K562 (cell line): ENCODE data around the gene AJAP1. TPM values are rescaled to one million over a fixed set of nuclear protein-coding genes. Genes with fewer than 3 reads are reported as not detected.

ENCODE experiments used
- ATAC-seq: fragments of 200-7000 bp; cut with Tn5 transposase; 3 replicates; pipeline ENCODE4 v1.9.1; 2020; ENCODE audit warnings: moderate library complexity
- BruUV-seq: library from RNA; stranded (reverse); fragments of 400-500 nt; replicated peaks from 2 replicates; lab custom pipeline; 2021; lab: Mats Ljungman, UMichigan
- CTCF ChIA-PET: fragments of 300-600 bp; formaldehyde crosslinking; extraction: SDS; loops from one replicate; lab custom pipeline; 2021; ENCODE audit warnings: low intra/inter-chr PET ratio; lab: Yijun Ruan, JAX
- POLR2A ChIA-PET: fragments of 300-600, 350-650 bp; sonication (Branson Sonifier 250); formaldehyde crosslinking; extraction: SDS; loops from one replicate; lab custom pipeline; 2021; ENCODE audit warnings: antibody characterized with exemption, inconsistent platforms; lab: Yijun Ruan, JAX
- DNase-seq, 4 experiments: peaks; one replicate each; pipeline versions ENCODE4 v3.0.0 to v3.0.0-alpha.2; 2011 to 2018; ENCODE audit warnings: low spot score in 3 of 4, mixed read lengths in 3 of 4; ENCODE audit errors: extremely low read depth in 1 of 4
- FAIRE-seq: peaks from 2 replicates; lab custom pipeline; 2011; peaks lifted over from hg19 to GRCh38; lab: Jason Lieb, UNC
- H2AFZ ChIP-seq: 2 replicates; pipeline ENCODE4 v1.6.0; 2011; ENCODE audit warnings: low read depth, low read length, control low read depth, inconsistent platforms
- H3K27ac ChIP-seq: fragments of 200-600 bp; 3 replicates; pipeline ENCODE4 v1.8.0; 2011; ENCODE audit warnings: low read depth, mild to moderate bottlenecking, control low read depth, inconsistent platforms, low read length, moderate library complexity, mixed read lengths; ENCODE audit errors: extremely low read depth
- H3K27me3 ChIP-seq, 2 experiments: fragments of 300-600 bp in 1 of 2; 2 replicates in 1 of 2; 3 replicates in 1 of 2; pipeline versions ENCODE4 v1.6.0 to v1.8.0; 2011; ENCODE audit warnings: inconsistent platforms in 2 of 2, low read length in 2 of 2, mild to moderate bottlenecking in 1 of 2, mixed read lengths in 1 of 2, moderate library complexity in 1 of 2; ENCODE audit not compliant: control insufficient read depth in 2 of 2, insufficient read depth in 2 of 2
- H3K36me3 ChIP-seq: fragments of 300-600 bp; 3 replicates; pipeline ENCODE4 v1.8.0; 2011; ENCODE audit warnings: mild to moderate bottlenecking, low read length, inconsistent platforms; ENCODE audit not compliant: control insufficient read depth, insufficient read depth
- H3K4me1 ChIP-seq, 2 experiments: fragments of 200-600 bp in 1 of 2; replicated peaks in 1 of 2; 2 replicates in 1 of 2; 3 replicates in 1 of 2; pipeline versions ENCODE4 v1.5.1 to v1.8.0; 2011; ENCODE audit warnings: inconsistent platforms in 2 of 2, low read length in 2 of 2, mild to moderate bottlenecking in 1 of 2, mixed read lengths in 1 of 2, moderate library complexity in 1 of 2; ENCODE audit not compliant: control insufficient read depth in 2 of 2, insufficient read depth in 2 of 2
- H3K4me2 ChIP-seq: 2 replicates; pipeline ENCODE4 v1.6.1; 2011; ENCODE audit warnings: low read length, control low read depth, inconsistent platforms, mixed read lengths; ENCODE audit not compliant: insufficient read depth
- H3K4me3 ChIP-seq: fragments of 200-600 bp; sonication (generic), shearing (Covaris generic); 2 replicates; pipeline ENCODE4 v1.5.1; 2016; ENCODE audit warnings: control low read depth, inconsistent platforms
- H3K79me2 ChIP-seq: fragments of 200-600 bp; 3 replicates; pipeline ENCODE4 v1.8.0; 2011; ENCODE audit warnings: low read length, inconsistent platforms; ENCODE audit not compliant: control insufficient read depth, insufficient read depth
- H3K9ac ChIP-seq, 2 experiments: 2 replicates each; pipeline versions ENCODE4 v1.6.0 to v1.6.1; 2011; ENCODE audit warnings: low read depth in 2 of 2, low read length in 2 of 2, control low read depth in 1 of 2, inconsistent platforms in 1 of 2, mild to moderate bottlenecking in 1 of 2, mixed read lengths in 1 of 2; ENCODE audit not compliant: insufficient read depth in 1 of 2
- H3K9me1 ChIP-seq: one replicate; pipeline ENCODE4 v1.6.0; 2011; ENCODE audit warnings: inconsistent platforms, mild to moderate bottlenecking, low read length, moderate library complexity; ENCODE audit not compliant: control insufficient read depth, insufficient read depth
- H3K9me3 ChIP-seq: replicated peaks from 2 replicates; pipeline ENCODE4 v1.5.1; 2011; ENCODE audit warnings: low read depth, low read length, inconsistent platforms; ENCODE audit not compliant: control insufficient read depth, insufficient read depth
- H4K20me1 ChIP-seq: replicated peaks from 2 replicates; pipeline ENCODE4 v1.6.1; 2011; ENCODE audit warnings: low read length, inconsistent platforms, mixed read lengths; ENCODE audit not compliant: control insufficient read depth, insufficient read depth
- ARNT ChIP-seq, 2 experiments: fragments of 450-650 bp; IDR thresholded peaks; 2 replicates each; pipeline ENCODE4 v1.6.1; 2016; ENCODE audit warnings: mild to moderate bottlenecking in 1 of 2
- CAMTA2 ChIP-seq: fragments of 250-450 bp; sonication (Bioruptor Pico); conservative IDR thresholded peaks from 2 replicates; pipeline ENCODE4 v1.5.1; 2022
- EWSR1 ChIP-seq: fragments of 450-650 bp; IDR thresholded peaks from 2 replicates; pipeline ENCODE4 v1.6.1; 2018; ENCODE audit warnings: borderline replicate concordance, mild to moderate bottlenecking, low read depth, moderate library complexity; ENCODE audit not compliant: partially characterized antibody
- FOXK2 ChIP-seq, 2 experiments: fragments of 450-650 bp; IDR thresholded peaks in 1 of 2; conservative IDR thresholded peaks in 1 of 2; 2 replicates each; pipeline ENCODE4 v1.6.1; 2016; ENCODE audit warnings: low read depth in 2 of 2, mild to moderate bottlenecking in 1 of 2
- HNRNPLL ChIP-seq: fragments of 200-400 bp; formaldehyde crosslinking; IDR thresholded peaks from 2 replicates; pipeline ENCODE4 v1.6.1; 2017; ENCODE audit warnings: low read length, low read depth, mild to moderate bottlenecking; ENCODE audit not compliant: poor library complexity, severe bottlenecking
- MYNN ChIP-seq, 2 experiments: sonication (generic); formaldehyde crosslinking in 1 of 2; IDR thresholded peaks; 2 replicates each; pipeline versions ENCODE4 v1.5.0 to v1.6.1; 2016 to 2020; ENCODE audit warnings: antibody characterized with exemption in 1 of 2, missing genetic modification reagents in 1 of 2
- NFE2L1 ChIP-seq: fragments of 450-650 bp; IDR thresholded peaks from 2 replicates; pipeline ENCODE4 v1.6.1; 2016; ENCODE audit warnings: missing genetic modification characterization, low read depth, mild to moderate bottlenecking, missing compliant biosample characterization, moderate library complexity, borderline replicate concordance
- NR2F6 ChIP-seq: fragments of 450-650 bp; formaldehyde crosslinking; IDR thresholded peaks from 2 replicates; pipeline ENCODE4 v1.4.0; 2020; ENCODE audit warnings: mild to moderate bottlenecking
- NRF1 ChIP-seq, 2 experiments: fragments of 450-650 bp; IDR thresholded peaks in 1 of 2; conservative IDR thresholded peaks in 1 of 2; 2 replicates each; pipeline ENCODE4 v1.6.1; 2014; ENCODE audit warnings: mild to moderate bottlenecking in 2 of 2
- OTX1 ChIP-seq: fragments of 450-650 bp; formaldehyde crosslinking; IDR thresholded peaks from 2 replicates; pipeline ENCODE4 v1.4.0; 2022; ENCODE audit warnings: mild to moderate bottlenecking
- PHF8 ChIP-seq: fragments of 200-600 bp; sonication (generic); IDR thresholded peaks from 2 replicates; pipeline ENCODE4 v1.6.1; 2012; ENCODE audit warnings: mixed run types, mild to moderate bottlenecking, inconsistent platforms, low read length, moderate library complexity, borderline replicate concordance
- SP1 ChIP-seq: sonication (generic); formaldehyde crosslinking; IDR thresholded peaks from 2 replicates; pipeline ENCODE4 v1.8.1; 2022; ENCODE audit warnings: mild to moderate bottlenecking, missing genetic modification reagents
- STAT5A ChIP-seq: IDR thresholded peaks from 2 replicates; pipeline ENCODE4 v1.6.1; 2012; ENCODE audit warnings: low read length, inconsistent platforms, borderline replicate concordance
- ZNF212 ChIP-seq: fragments of 450-650 bp; formaldehyde crosslinking; IDR thresholded peaks from 2 replicates; pipeline ENCODE4 v1.4.0; 2020; ENCODE audit warnings: mild to moderate bottlenecking
- ZNF24 ChIP-seq: fragments of 450-650 bp; IDR thresholded peaks from 2 replicates; pipeline ENCODE4 v1.6.1; 2016
- ZNF592 ChIP-seq: fragments of 450-650 bp; IDR thresholded peaks from 2 replicates; pipeline ENCODE4 v1.6.1; 2017; ENCODE audit warnings: antibody characterized with exemption, mild to moderate bottlenecking
- WGBS: fragments of 100-300 bp; shearing (Covaris generic); methylation state at CpG from one replicate; pipeline ENCODE4 v1.1.6; 2016; ENCODE audit warnings: low coverage, mixed read lengths; ENCODE audit not compliant: insufficient coverage; ENCODE audit errors: missing lambda C conversion rate; 5-methylcytosine and 5-hydroxymethylcytosine counted together
- in situ Hi-C: fragments of 300-500 bp; cut with MboI; formaldehyde crosslinking; loops from 4 replicates; pipeline ENCODE4 v1.15.0; 2018; ENCODE audit warnings: inconsistent platforms, mixed read lengths
- intact Hi-C: fragments of 100-400 bp; cut with micrococcal nuclease; formaldehyde crosslinking; loops from 2 replicates; pipeline ENCODE4 v1.14.2; 2022
- polyA plus RNA-seq, 8 experiments: library from polyadenylated mRNA; depleted of rRNA in 4 of 8; stranded (reverse) in 5 of 8; unstranded in 3 of 8; fragments of >200 nt; fragmentation: Nextera tagmentation in 2 of 8; fragmentation: Illumina TruSeq in 1 of 8; extraction: Ambion mirVana in 2 of 8; extraction: Trizol in 1 of 8; gene quantifications; 2 replicates each; pipeline versions ENCODE4 v1.2.1 to v1.2.3, GENCODE V29; 2011 to 2014; ENCODE audit warnings: inconsistent platforms in 1 of 8, missing spikeins in 1 of 8
- total RNA-seq, 7 experiments: library from RNA; depleted of rRNA in 6 of 7; stranded (reverse); fragments of >200 nt in 6 of 7; fragmentation: Illumina TruSeq in 2 of 7; extraction: Trizol in 2 of 7; gene quantifications; 2 replicates each; pipeline versions ENCODE4 v1.2.1 to v1.2.3, GENCODE V29; 2011 to 2021; ENCODE audit warnings: low replicate concordance in 1 of 7
- TF ChIP-seq, protein P1 (sequence below): sonication (generic); formaldehyde crosslinking; IDR thresholded peaks from 2 replicates; pipeline ENCODE4 v1.8.1; 2022; ENCODE audit warnings: missing genetic modification reagents

Gene AJAP1
- total and polyA plus RNA-seq, 9 of the 15 experiments (the other 6 are each of a cell fraction or from before 2014, with no cell fraction given), result not detected

DNA sequence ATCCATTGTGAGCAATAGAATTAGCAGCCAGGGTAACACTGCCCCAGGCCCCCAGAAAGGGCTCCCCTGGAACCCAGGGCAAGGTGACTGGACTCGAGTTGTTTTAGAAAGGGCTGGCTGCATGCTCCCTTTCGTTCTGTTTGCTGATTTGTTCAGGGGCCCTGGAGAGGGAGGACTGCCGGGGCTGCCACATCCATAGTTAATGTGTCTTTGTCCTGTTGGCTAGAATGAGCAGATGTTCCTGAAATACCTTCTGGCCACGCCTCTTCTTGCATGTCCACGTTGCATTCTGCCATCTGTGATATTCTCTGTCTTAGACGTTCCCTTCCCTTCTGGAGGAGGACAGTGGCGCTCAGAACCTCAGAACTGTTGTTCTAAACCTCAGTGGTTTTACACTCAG, 118.8 kb downstream of the AJAP1 start:
- BruUV-seq, result no TSS peak
- FAIRE-seq (no peak), DNase-seq (no peak), ATAC-seq (no peak)
- 0 out of 2 replicates have a peak, but pooled peaks cover 3% of the 10 kb centered on the region for H4K20me1 ChIP-seq
- H3K27me3 ChIP-seq, result peaks cover 8 to 51% of the 10 kb centered on the region in 2 experiments; a peak in 3 of 5 replicates
- POLR2A ChIA-PET, result no interaction called here
- CTCF ChIA-PET, result no interaction called here
- 3% methylated on average over 7 of the region's 7 CpGs for WGBS
- H3K4me2 ChIP-seq, result no peak overlapping the region
- in situ Hi-C loops, result no loop called here
- H3K9me1 ChIP-seq, result no peaks in the 10 kb centered on the region
- TF ChIP-seq SP1 (CRISPR knock-in tag), result no peak
- no peak for TF ChIP-seq CAMTA2
- TF ChIP-seq HNRNPLL, result no peak
- TF ChIP-seq STAT5A, result no peak
- TF ChIP-seq EWSR1, result no peak
- no peak for TF ChIP-seq MYNN (IDR thresholded peaks at IDR 0.05)
- no peak for TF ChIP-seq MYNN (CRISPR knock-in tag; IDR thresholded peaks at IDR 0.05)
- TF ChIP-seq ZNF24, result no peak
- no peak for TF ChIP-seq NRF1 (conservative IDR thresholded peaks at IDR 0.05 in 1 of 2, IDR thresholded peaks at IDR 0.05 in 1 of 2)
- TF ChIP-seq OTX1, result no peak
- no peak for TF ChIP-seq PHF8
- TF ChIP-seq NR2F6 (CRISPR knock-in tag), result no peak
- TF ChIP-seq ARNT (IDR thresholded peaks at IDR 0.05), result no peak
- no peak for TF ChIP-seq NFE2L1 (tag)
- TF ChIP-seq FOXK2 (conservative IDR thresholded peaks at IDR 0.05 in 1 of 2, IDR thresholded peaks at IDR 0.05 in 1 of 2; ENCODE audit: low read depth in 2 of 2), result no peak
- TF ChIP-seq, protein P1, sequence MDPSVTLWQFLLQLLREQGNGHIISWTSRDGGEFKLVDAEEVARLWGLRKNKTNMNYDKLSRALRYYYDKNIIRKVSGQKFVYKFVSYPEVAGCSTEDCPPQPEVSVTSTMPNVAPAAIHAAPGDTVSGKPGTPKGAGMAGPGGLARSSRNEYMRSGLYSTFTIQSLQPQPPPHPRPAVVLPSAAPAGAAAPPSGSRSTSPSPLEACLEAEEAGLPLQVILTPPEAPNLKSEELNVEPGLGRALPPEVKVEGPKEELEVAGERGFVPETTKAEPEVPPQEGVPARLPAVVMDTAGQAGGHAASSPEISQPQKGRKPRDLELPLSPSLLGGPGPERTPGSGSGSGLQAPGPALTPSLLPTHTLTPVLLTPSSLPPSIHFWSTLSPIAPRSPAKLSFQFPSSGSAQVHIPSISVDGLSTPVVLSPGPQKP (CRISPR knock-in tag), result no peak
- no peak for TF ChIP-seq ZNF212 (CRISPR knock-in tag)
- no peak for TF ChIP-seq ZNF592
- H2AFZ ChIP-seq, result no peak overlapping the region
- peaks cover 0 to 4% of the 10 kb centered on the region in 2 experiments; a peak in 2 of 5 replicates for H3K4me1 ChIP-seq
- no peak overlapping the region for H3K4me3 ChIP-seq
- intact Hi-C loops, result no loop called here
- H3K79me2 ChIP-seq, result no peaks in the 10 kb centered on the region
- H3K27ac ChIP-seq, result no peak overlapping the region; the same call in 2 of the 3 replicates
- no peaks in the 10 kb centered on the region for H3K36me3 ChIP-seq
- no peak overlapping the region for H3K9ac ChIP-seq
- no peaks in the 10 kb centered on the region for H3K9me3 ChIP-seq
